Measurements from ENCODE around the gene VWA5B2.

VWA5B2 gene

GRCh38 chr3:184241447-184242296 lies 12.3 kb downstream of the VWA5B2 start:
- peak overlapping the region; percentile 21 for H3K27ac ChIP-seq
- peak; percentile 29; the same call in 1 of the 2 replicates for TF ChIP-seq ZFX (IDR thresholded peaks at IDR 0.05)
- TF ChIP-seq, protein P1, sequence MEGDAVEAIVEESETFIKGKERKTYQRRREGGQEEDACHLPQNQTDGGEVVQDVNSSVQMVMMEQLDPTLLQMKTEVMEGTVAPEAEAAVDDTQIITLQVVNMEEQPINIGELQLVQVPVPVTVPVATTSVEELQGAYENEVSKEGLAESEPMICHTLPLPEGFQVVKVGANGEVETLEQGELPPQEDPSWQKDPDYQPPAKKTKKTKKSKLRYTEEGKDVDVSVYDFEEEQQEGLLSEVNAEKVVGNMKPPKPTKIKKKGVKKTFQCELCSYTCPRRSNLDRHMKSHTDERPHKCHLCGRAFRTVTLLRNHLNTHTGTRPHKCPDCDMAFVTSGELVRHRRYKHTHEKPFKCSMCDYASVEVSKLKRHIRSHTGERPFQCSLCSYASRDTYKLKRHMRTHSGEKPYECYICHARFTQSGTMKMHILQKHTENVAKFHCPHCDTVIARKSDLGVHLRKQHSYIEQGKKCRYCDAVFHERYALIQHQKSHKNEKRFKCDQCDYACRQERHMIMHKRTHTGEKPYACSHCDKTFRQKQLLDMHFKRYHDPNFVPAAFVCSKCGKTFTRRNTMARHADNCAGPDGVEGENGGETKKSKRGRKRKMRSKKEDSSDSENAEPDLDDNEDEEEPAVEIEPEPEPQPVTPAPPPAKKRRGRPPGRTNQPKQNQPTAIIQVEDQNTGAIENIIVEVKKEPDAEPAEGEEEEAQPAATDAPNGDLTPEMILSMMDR (conservative IDR thresholded peaks at IDR 0.05): peak; percentile 93

DNA sequence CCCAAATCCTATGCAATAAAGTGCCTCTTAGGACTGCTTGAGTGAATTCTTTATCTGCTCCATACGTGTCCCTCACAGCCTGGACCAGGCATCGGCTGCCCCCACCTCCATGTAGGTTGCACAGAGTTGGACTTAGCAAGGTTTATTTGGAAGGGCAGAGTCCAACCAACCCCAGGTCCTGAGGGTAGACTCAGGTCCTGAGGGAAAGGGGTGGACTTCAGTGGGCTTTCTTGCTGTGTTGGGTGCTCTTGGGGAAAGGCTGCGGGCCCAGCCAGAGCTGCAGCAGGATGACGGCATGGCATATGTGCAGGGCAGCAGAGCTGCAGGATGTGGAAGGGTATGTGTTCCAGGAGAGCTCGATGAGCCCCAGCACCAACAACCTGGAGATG lies 12.9 kb downstream of the VWA5B2 start:
- TF ChIP-seq ZFX (IDR thresholded peaks at IDR 0.05): no peak
- TF ChIP-seq, protein P1 (conservative IDR thresholded peaks at IDR 0.05): no peak; the same call in 1 of the 2 replicates
- peak overlapping the region; percentile 21 for H3K27ac ChIP-seq

- TF ChIP-seq, protein P1 (conservative IDR thresholded peaks at IDR 0.05): no peak
- TF ChIP-seq ZFX (IDR thresholded peaks at IDR 0.05): peak; percentile 81; the same call in 1 of the 2 replicates
- peak within 1 kb of the TSS; percentile 98 for H3K27ac ChIP-seq
Observed at GRCh38 chr3:184248454-184249411, 19.3 kb downstream of the VWA5B2 start, which contains the start of gene ALG3. Gene ALG3, minus strand, starts transcription at chr3:184248962. Its CDS starts 22 bp downstream, at chr3:184248940.

GRCh38 chr3:184249412-184250166 lies 20.2 kb downstream of the VWA5B2 start, which contains the start of gene EEF1AKMT4:
Gene EEF1AKMT4, plus strand, starts transcription at chr3:184249672. Its CDS starts 23 bp downstream, at chr3:184249695.
- TF ChIP-seq, protein P1 (conservative IDR thresholded peaks at IDR 0.05): no peak
- TF ChIP-seq ZFX (IDR thresholded peaks at IDR 0.05): peak; percentile 89; the same call in 1 of the 2 replicates
- H3K27ac ChIP-seq: peak within 1 kb of the TSS; percentile 98

DNA sequence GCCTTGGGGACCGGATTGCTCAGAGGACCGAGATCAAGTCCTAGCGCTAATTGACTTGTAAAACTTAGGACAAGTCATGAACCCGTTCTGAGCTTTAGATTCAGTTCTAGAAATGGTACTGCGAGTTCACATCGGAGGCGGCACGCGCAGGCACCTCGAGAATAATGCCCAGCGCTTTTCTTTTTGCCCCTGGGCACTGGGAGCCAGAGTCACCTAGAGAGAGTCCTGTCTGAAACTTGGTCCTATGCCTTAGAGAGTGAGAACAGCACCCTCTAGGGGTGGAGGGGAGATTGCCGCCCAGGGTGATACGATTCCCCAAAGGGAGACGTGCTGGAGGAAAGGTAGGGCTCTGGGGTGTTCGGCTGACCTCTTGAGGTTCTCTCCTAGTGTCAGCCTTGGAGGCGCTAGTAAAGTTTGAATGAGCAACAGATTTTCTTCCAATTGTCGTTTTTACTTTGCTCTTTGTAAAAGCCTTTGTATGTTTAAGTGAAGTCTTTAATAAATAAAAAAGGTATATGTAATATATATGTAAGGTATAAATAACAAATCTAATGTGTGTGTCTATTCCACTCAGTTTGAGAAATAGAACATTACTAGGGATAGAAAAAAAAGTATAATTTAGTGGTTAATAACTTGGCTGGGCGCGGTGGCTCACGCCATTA lies 20.9 kb downstream of the VWA5B2 start:
- TF ChIP-seq, protein P1 (conservative IDR thresholded peaks at IDR 0.05): peak; percentile 99
- TF ChIP-seq ZFX (IDR thresholded peaks at IDR 0.05): no peak
- H3K27ac ChIP-seq: peak overlapping the region; percentile 98

GRCh38 chr3:184255291-184256039 lies 26.1 kb downstream of the VWA5B2 start:
- no peak overlapping the region for H3K27ac ChIP-seq
- TF ChIP-seq ZFX (IDR thresholded peaks at IDR 0.05): no peak
- TF ChIP-seq, protein P1 (conservative IDR thresholded peaks at IDR 0.05): no peak
